Activated CD4-positive, alpha-beta T cell treated with anti-CD3 and anti-CD28 coated beads, Interleukin-2, amount 10 ng/mL, durations not matched to agents 7 days and 5 days (primary cell): ENCODE measurements around the gene AVPR1B. TPM values are rescaled to one million over a fixed set of nuclear protein-coding genes. Genes with fewer than 3 reads are reported as not detected.

Experiments
- CTCF ChIA-PET: fragments of 350-600 bp; sonication (Branson Sonifier 250); formaldehyde crosslinking; loops from one replicate; lab custom pipeline; 2021; ENCODE audit warnings: antibody characterized with exemption; lab: Charles Lee
- POLR2A ChIA-PET: fragments of 350-600 bp; sonication (Branson Sonifier 250); formaldehyde crosslinking; loops from one replicate; lab custom pipeline; 2021; ENCODE audit warnings: antibody characterized with exemption; lab: Charles Lee
- DNase-seq: peaks from one replicate; pipeline ENCODE4 v3.0.0-alpha.2; 2020
- H3K27ac Mint-ChIP-seq: one replicate; pipeline ENCODE4 v1.8.0; 2021; ENCODE audit warnings: mild to moderate bottlenecking, moderate library complexity, mixed read lengths
- H3K27me3 Mint-ChIP-seq: one replicate; pipeline ENCODE4 v1.8.0; 2021; ENCODE audit warnings: mixed read lengths
- H3K36me3 Mint-ChIP-seq: one replicate; pipeline ENCODE4 v1.8.0; 2021; ENCODE audit warnings: low read depth, mixed read lengths
- H3K4me1 Mint-ChIP-seq: one replicate; pipeline ENCODE4 v1.8.0; 2021; ENCODE audit warnings: mixed read lengths
- H3K4me3 Mint-ChIP-seq: one replicate; pipeline ENCODE4 v1.8.0; 2021; ENCODE audit warnings: mild to moderate bottlenecking, moderate library complexity, mixed read lengths
- H3K9me3 Mint-ChIP-seq: one replicate; pipeline ENCODE4 v1.8.0; 2021; ENCODE audit warnings: mixed read lengths
- total RNA-seq, 2 experiments: library from RNA; stranded (reverse); gene quantifications; one replicate each; pipeline ENCODE4 v1.2.3, GENCODE V29; 2021

AVPR1B gene
- total RNA-seq, 2 experiments from 2014 or later: not detected

GRCh38 chr1:206109718-206110117 lies 7.5 kb downstream of the AVPR1B start:
- no peak for DNase-seq
- Mint-ChIP-seq H3K27me3 (peaks cover 8% of the 10 kb centered on the region), H3K4me3 (no peak overlapping the region), H3K36me3 (no peaks in the 10 kb centered on the region), H3K27ac (no peak overlapping the region), H3K9me3 (no peaks in the 10 kb centered on the region), H3K4me1 (peaks cover 5% of the 10 kb centered on the region)
- ChIA-PET POLR2A (no interaction called here), CTCF (interaction anchor here (0.8 to 1.2 kb wide), 2 partner anchors 10 to 79 kb away, joined by 3 read pairs; no protein-coding TSS in a partner anchor)

GRCh38 chr1:206108635-206109034 lies 8.6 kb downstream of the AVPR1B start:
- CTCF ChIA-PET: interaction anchor here (1.1 to 1.6 kb wide), 2 partner anchors 78 to 125 kb away, joined by 4 to 5 read pairs; no protein-coding TSS in a partner anchor
- peaks cover 8% of the 10 kb centered on the region for H3K4me1 Mint-ChIP-seq
- DNase-seq: no peak
- no peak overlapping the region for H3K4me3 Mint-ChIP-seq
- no peak overlapping the region for H3K27ac Mint-ChIP-seq
- H3K36me3 Mint-ChIP-seq: no peaks in the 10 kb centered on the region
- POLR2A ChIA-PET: no interaction called here
- H3K9me3 Mint-ChIP-seq: no peaks in the 10 kb centered on the region
- H3K27me3 Mint-ChIP-seq: peaks cover 3% of the 10 kb centered on the region

- ChIA-PET CTCF (interaction anchor here (1.0 to 2.3 kb wide), 5 partner anchors 8 to 130 kb away, joined by 4 to 11 read pairs (median 5); no protein-coding TSS in a partner anchor), POLR2A (no interaction called here)
- no peaks in the 10 kb centered on the region for H3K9me3 Mint-ChIP-seq
- H3K27ac Mint-ChIP-seq: no peak overlapping the region
- peaks cover 9% of the 10 kb centered on the region for H3K27me3 Mint-ChIP-seq
- no peak for DNase-seq
- H3K36me3 Mint-ChIP-seq: no peaks in the 10 kb centered on the region
- no peak overlapping the region for H3K4me3 Mint-ChIP-seq
- peaks cover 8% of the 10 kb centered on the region for H3K4me1 Mint-ChIP-seq
These were observed 10.0 kb downstream of the AVPR1B start for GRCh38 chr1:206107168-206107544.

GRCh38 chr1:206106328-206107167 lies 10.6 kb downstream of the AVPR1B start:
- ChIA-PET POLR2A (interaction anchor here (0.7 kb wide), 1 partner anchor 128 kb away, joined by 3 read pairs; no protein-coding TSS in a partner anchor), CTCF (interaction anchor here (0.6 to 2.3 kb wide), 12 partner anchors 9 to 448 kb away, joined by 3 to 11 read pairs (median 4); no protein-coding TSS in a partner anchor)
- no peak overlapping the region for H3K27ac Mint-ChIP-seq
- peak; percentile 85 for DNase-seq
- no peaks in the 10 kb centered on the region for H3K36me3 Mint-ChIP-seq
- no peak overlapping the region for H3K4me3 Mint-ChIP-seq
- H3K9me3 Mint-ChIP-seq: no peaks in the 10 kb centered on the region
- H3K4me1 Mint-ChIP-seq: peaks cover 8% of the 10 kb centered on the region
- peaks cover 13% of the 10 kb centered on the region for H3K27me3 Mint-ChIP-seq

GRCh38 chr1:206105464-206105995 lies 11.7 kb downstream of the AVPR1B start:
- ChIA-PET POLR2A (interaction anchor here (0.7 kb wide), 1 partner anchor 127 kb away, joined by 3 read pairs; no protein-coding TSS in a partner anchor), CTCF (interaction anchor here (0.9 to 2.3 kb wide), 8 partner anchors 10 to 447 kb away, joined by 3 to 11 read pairs (median 4); no protein-coding TSS in a partner anchor)
- H3K9me3 Mint-ChIP-seq: no peaks in the 10 kb centered on the region
- peaks cover 16% of the 10 kb centered on the region for H3K27me3 Mint-ChIP-seq
- H3K4me1 Mint-ChIP-seq: peaks cover 8% of the 10 kb centered on the region
- DNase-seq: no peak
- no peak overlapping the region for H3K27ac Mint-ChIP-seq
- H3K4me3 Mint-ChIP-seq: no peak overlapping the region
- no peaks in the 10 kb centered on the region for H3K36me3 Mint-ChIP-seq

- Mint-ChIP-seq H3K36me3 (no peaks in the 10 kb centered on the region), H3K4me1 (peaks cover 8% of the 10 kb centered on the region), H3K4me3 (no peak overlapping the region), H3K27ac (no peak overlapping the region), H3K27me3 (peaks cover 26% of the 10 kb centered on the region), H3K9me3 (no peaks in the 10 kb centered on the region)
- no peak for DNase-seq
- ChIA-PET CTCF (interaction anchor here (1.6 kb wide), 1 partner anchor 73 kb away, joined by 4 read pairs; no protein-coding TSS in a partner anchor), POLR2A (no interaction called here)
These were observed 13.2 kb downstream of the AVPR1B start for GRCh38 chr1:206103979-206104378.

GRCh38 chr1:206102292-206102936 lies 14.8 kb downstream of the AVPR1B start:
- H3K27ac Mint-ChIP-seq: no peak overlapping the region
- no peak for DNase-seq
- POLR2A ChIA-PET: no interaction called here
- peaks cover 31% of the 10 kb centered on the region for H3K27me3 Mint-ChIP-seq
- H3K4me3 Mint-ChIP-seq: no peak overlapping the region
- H3K4me1 Mint-ChIP-seq: peaks cover 8% of the 10 kb centered on the region
- no peaks in the 10 kb centered on the region for H3K36me3 Mint-ChIP-seq
- no peaks in the 10 kb centered on the region for H3K9me3 Mint-ChIP-seq
- CTCF ChIA-PET: interaction anchor here (0.6 to 1.6 kb wide), 4 partner anchors 9 to 445 kb away, joined by 3 to 4 read pairs (median 3); no protein-coding TSS in a partner anchor

GRCh38 chr1:206101351-206102045 lies 15.7 kb downstream of the AVPR1B start:
- ChIA-PET POLR2A (no interaction called here), CTCF (interaction anchor here (0.9 kb wide), 1 partner anchor 10 kb away, joined by 3 read pairs; no protein-coding TSS in a partner anchor)
- H3K4me1 Mint-ChIP-seq: peaks cover 6% of the 10 kb centered on the region
- no peak overlapping the region for H3K27ac Mint-ChIP-seq
- H3K4me3 Mint-ChIP-seq: no peak overlapping the region
- no peak for DNase-seq
- H3K36me3 Mint-ChIP-seq: no peaks in the 10 kb centered on the region
- H3K27me3 Mint-ChIP-seq: peaks cover 36% of the 10 kb centered on the region
- no peaks in the 10 kb centered on the region for H3K9me3 Mint-ChIP-seq

- Mint-ChIP-seq H3K4me3 (no peak overlapping the region), H3K9me3 (no peaks in the 10 kb centered on the region), H3K36me3 (no peaks in the 10 kb centered on the region), H3K27me3 (peaks cover 36% of the 10 kb centered on the region), H3K27ac (no peak overlapping the region), H3K4me1 (peaks cover 3% of the 10 kb centered on the region)
- CTCF ChIA-PET: no interaction called here
- POLR2A ChIA-PET: no interaction called here
- DNase-seq: no peak
These were observed 16.9 kb downstream of the AVPR1B start for GRCh38 chr1:206100226-206100815.

GRCh38 chr1:206098242-206098919 lies 18.8 kb downstream of the AVPR1B start:
- peaks cover 44% of the 10 kb centered on the region for H3K27me3 Mint-ChIP-seq
- no peak overlapping the region for H3K4me3 Mint-ChIP-seq
- no peaks in the 10 kb centered on the region for H3K9me3 Mint-ChIP-seq
- no peaks in the 10 kb centered on the region for H3K4me1 Mint-ChIP-seq
- CTCF ChIA-PET: interaction anchor here (1.8 kb wide), 1 partner anchor 46 kb away, joined by 3 read pairs; no protein-coding TSS in a partner anchor
- DNase-seq: no peak
- no peaks in the 10 kb centered on the region for H3K36me3 Mint-ChIP-seq
- no peak overlapping the region for H3K27ac Mint-ChIP-seq
- POLR2A ChIA-PET: no interaction called here

- Mint-ChIP-seq H3K4me1 (no peaks in the 10 kb centered on the region), H3K27ac (no peak overlapping the region), H3K4me3 (no peak overlapping the region), H3K27me3 (peaks cover 41% of the 10 kb centered on the region), H3K36me3 (no peaks in the 10 kb centered on the region), H3K9me3 (no peaks in the 10 kb centered on the region)
- ChIA-PET POLR2A (no interaction called here), CTCF (interaction anchor here (1.4 to 1.8 kb wide), 3 partner anchors 15 to 120 kb away, joined by 3 to 4 read pairs (median 3); no protein-coding TSS in a partner anchor)
- DNase-seq: no peak
These were observed 19.8 kb downstream of the AVPR1B start for GRCh38 chr1:206097381-206097780.
